Inflammatory macrophage treated with lipopolysaccharide for 1 hour (primary cell): ENCODE data around the gene RENBP.

Source experiments
- DNase-seq, 2 donors: peaks; one replicate each; pipeline ENCODE4 v3.0.0-alpha.2; 2020 to 2022

Gene RENBP

GRCh38 chrX:153931748-153932147, 12.7 kb downstream of the RENBP start:
- no peak for DNase-seq

- DNase-seq = no peak
Observed at GRCh38 chrX:153931151-153931550, 13.3 kb downstream of the RENBP start.

GRCh38 chrX:153930011-153930910, 14.2 kb downstream of the RENBP start:
- no peak for DNase-seq

DNA sequence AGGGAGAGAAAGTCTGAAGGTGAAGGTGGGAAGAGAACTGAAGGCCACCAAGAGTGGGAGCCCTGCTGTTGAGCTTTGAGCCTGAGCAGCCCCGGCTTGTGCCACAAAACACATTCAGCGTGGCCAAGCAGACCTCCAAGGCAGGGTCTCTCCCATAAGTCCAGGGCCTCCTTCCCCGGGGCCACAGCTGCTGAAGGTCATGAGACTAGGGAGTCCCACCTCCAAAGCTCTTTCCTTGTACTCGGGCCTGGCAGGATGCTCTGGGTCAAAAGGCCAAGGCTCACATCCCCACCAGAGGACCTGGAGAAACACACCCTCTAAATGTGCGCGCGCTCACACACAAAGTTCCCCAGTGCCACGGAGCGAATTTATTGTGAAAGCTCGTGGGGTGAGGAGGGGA, 14.9 kb downstream of the RENBP start:
- no peak for DNase-seq

DNA sequence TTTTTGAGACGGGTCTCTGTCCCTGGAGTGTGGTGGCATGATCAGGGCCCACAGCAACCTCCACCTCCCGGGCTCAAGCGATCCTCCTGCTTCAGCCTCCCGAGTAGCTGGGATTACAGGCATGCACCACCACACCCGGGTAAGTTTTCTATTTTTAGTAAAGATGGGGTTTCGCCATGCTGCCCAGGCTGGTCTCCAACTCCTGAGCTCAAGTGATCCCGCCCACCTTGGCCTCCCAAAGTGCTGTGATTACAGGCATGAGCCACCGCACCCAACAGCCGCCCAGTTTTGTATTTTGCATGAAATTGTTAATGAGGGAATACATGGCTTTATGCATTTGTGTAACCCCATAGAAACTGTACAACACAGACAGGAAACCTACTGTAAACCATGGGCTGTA, 15.6 kb downstream of the RENBP start:
- DNase-seq = no peak

- peak; percentile 88 to 94 for DNase-seq
Observed at GRCh38 chrX:153927922-153928760, 16.3 kb downstream of the RENBP start.

DNA sequence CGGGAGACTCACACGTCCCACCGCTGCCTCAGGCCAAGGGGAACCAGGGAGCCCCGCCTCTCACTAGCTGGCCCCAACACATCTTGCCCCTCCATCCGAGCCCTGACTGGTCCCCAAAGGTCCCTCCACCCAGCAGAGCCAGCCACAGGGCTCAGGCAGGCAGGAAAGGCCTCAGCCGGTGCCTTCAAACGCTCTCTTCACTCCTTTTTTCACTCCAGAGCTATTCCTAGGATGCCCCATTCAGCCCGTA, 16.8 kb downstream of the RENBP start:
- no peak for DNase-seq

DNA sequence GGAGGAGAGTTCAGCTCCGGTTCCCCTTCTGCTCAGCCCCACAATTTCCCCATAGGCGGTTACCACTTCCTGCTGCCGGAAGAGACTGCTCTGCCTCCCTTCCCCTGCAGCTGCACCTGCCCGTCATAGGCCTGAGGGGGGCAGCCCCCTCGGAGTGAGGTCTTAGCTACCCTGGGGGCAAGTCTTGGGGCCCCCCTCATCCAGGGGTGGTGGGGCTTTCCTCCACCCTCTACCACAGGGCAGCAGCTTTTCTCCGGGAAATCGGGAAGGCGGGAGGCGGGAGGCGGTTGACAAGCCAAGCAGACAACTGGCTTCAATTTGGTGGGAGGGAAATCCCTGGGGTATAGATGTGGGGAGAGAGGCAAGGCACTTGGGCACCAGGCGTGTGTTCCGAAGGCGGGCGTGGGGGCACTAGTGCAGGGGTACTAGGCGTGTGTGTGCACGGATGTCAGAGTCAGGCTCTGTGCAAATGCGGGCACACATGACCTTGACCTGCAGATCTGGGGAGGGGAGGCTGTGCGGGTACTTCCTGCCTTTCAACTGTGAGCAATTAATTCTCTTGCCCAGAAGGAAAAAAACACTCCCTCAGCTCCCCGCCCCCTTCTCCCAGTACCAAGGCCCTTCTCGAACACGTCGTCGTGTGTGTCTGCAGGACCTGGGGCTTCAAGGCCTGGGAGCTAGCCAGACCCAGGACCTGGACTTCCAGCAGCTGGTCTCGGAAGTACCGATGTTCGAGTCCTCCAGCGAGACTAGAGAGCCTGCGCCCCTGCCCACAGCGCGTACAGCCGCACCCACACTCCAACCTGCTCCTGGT, 17.4 kb downstream of the RENBP start:
- DNase-seq = peak; percentile 56 to 63

GRCh38 chrX:153926552-153926857, 17.9 kb downstream of the RENBP start:
- DNase-seq = no peak

DNA sequence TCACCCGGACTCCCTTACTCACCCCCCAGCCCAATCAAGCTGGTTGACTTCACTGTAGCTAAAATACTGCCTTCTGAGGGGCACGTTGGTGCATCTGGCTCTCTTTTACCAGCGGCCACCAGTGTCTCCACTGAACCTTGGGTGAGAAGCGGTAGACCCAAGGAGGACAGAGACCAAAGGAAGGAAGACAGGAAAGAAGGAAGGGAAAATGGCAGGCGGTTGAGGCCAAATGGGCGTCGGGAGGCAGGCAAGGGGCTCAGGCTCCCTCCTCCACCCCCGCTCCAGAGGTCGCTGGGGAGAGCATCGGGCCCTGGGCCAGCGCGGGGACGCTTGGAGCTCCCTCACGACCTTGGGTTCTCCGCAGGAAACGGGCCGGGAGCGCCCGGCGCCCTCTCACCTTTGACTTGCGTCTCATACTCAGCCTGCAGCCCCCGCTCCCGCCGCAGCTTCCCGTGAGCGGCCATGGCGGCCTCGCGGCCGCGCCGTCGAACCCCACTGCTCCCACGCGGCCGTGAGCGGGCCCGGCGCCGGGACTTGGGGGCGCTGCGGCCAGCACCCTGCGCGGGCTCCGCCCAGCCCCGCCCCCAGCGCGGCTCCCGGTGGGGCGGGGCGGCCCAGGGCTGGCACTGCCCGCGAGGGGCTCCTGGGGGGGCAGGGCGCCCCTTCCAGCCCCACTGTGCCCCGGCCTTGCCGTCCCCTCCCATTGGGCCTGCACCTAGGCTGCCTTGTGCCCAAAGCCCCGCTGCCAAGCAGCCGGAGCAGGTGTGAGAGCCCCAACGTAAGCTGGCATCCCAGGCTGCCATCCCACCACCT, 18.5 kb downstream of the RENBP start, which contains the start of gene ARHGAP4:
Gene ARHGAP4, minus strand, starts transcription at position 526 of the 813 bp plus-strand sequence. Its CDS starts 62 bp downstream, at position 464.
- peak in 1 of 2 donors; percentile 31 for DNase-seq

DNA sequence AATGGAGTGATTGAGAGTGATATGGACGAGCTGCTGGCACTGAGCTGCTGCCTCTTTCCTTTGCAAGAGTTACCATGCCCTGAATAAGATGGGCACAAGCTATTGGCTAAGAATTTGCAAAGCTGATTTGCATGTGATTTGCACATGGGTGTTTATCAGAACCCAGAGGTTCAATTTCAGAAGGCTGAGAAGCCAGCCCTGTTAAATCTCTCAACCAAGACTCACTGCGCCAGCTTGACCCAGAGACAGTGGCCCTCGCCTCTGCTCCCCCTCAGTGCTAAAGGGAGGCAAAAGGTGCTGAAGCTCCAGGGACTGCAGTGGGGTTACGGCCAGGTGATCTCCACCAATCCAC, 19.1 kb downstream of the RENBP start:
- no peak for DNase-seq

- peak; percentile 52 to 61 for DNase-seq
Observed at GRCh38 chrX:153924149-153924861, 20.1 kb downstream of the RENBP start.

- no peak for DNase-seq
Observed at GRCh38 chrX:153922932-153923857, 21.2 kb downstream of the RENBP start.

GRCh38 chrX:153921511-153922446, 22.7 kb downstream of the RENBP start:
- DNase-seq = no peak

GRCh38 chrX:153921070-153921469, 23.4 kb downstream of the RENBP start:
- DNase-seq = no peak

DNA sequence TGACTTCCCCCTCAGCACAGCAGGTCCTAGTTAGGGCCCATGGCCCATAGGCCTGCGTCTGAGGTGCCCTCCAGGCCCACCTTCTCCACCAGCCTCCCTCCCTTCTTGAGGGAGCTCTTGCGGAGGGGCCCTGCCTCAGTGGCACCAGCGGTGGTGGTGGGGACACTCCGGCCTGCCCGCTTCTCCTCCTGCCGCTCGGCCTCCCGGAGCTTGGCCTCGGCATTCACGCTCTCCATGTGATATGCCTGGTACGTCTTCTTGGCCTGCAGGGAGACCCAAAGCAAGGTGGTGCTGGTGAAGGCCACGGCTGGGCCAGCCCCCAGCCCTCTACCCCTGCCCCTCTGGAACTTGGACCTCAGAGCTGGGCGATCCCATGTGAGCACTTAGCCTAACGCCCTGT, 23.9 kb downstream of the RENBP start:
- DNase-seq = no peak

DNA sequence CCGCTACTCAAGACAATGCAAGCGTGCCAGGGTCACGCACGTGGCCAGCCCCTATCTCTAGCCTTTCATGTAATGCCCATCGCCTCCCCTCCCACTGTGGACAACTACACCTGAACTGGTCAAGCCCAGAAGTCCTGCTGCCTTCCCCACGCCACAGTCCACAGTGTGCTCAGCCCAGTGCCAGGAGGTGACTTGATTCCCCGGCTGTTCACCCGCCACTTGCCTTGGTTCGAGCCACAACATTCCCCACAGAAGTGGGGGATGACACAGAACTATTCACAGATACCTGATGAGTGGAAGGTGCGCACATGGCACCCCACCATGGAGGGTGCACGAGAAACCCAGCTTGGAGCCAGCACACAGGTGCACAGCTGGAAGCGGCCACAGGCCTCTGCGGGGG, 25.2 kb downstream of the RENBP start:
- no peak for DNase-seq

DNA sequence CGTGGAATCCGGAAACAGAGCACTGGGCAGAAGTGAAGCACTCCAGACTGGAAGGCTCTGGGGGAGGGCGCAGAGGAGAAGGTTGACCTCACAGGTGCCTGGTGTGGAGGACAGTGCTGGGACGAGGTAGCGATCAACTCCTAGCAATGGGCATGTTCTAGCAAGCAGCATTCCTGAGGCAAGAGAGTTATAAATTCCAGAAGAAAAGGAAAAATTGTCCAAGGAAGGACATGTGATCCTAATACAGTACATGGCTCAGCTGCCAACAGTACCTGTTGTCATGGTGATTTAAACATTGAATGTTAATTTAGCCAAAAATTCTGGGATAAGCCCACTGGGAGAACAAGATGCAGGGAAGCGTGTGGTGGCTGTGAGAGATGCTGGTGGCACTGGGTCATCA, 26.6 kb downstream of the RENBP start:
- DNase-seq = no peak

DNA sequence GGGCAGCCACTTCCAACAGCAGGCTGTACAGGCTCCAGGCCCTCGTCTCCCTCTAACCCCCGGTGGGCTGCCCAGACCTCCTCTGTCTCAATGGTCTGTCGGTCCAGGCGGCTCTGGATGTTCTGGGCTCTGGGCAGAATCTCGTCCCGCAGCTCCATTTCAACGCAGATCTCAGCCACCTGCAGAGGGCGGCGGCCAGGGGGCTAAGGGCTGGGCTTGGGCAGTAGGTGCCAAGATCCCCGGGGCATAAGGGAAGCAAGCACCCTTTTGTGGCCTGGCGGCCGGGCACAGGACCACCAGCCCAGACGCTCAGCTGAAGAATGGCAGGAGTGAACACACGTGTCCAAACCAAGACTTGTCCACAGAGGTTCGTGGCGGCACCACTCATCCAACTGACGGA, 30.7 kb downstream of the RENBP start:
- no peak for DNase-seq

GRCh38 chrX:153913211-153913610, 31.2 kb downstream of the RENBP start:
- no peak for DNase-seq
